ENCODE measurements around the gene LRMDA. TPM values are rescaled to one million over a fixed set of nuclear protein-coding genes. Genes with fewer than 3 reads are reported as not detected.
"Not testable (repeated sequence)": the region's sequence is repeated elsewhere in the genome, so short reads cannot be mapped to it uniquely, and the experiment has no call there.

The LRMDA gene
- total and polyA plus RNA-seq, 3 experiments from 2014 or later: not detected

- H3K27me3 Mint-ChIP-seq: no peaks in the 10 kb centered on the region
- H3K27ac Mint-ChIP-seq: no peak overlapping the region
- ChIA-PET POLR2A (no interaction called here), CTCF (no interaction called here)
- no peaks in the 10 kb centered on the region for H3K36me3 Mint-ChIP-seq
- Histone ChIP-seq H3K4me3 (ENCODE audit: low read length) (no peak overlapping the region), H3K36me3 (ENCODE audit: insufficient read depth, low read length) (no peaks in the 10 kb centered on the region), H3K4me1 (ENCODE audit: insufficient read depth, low read length) (no peaks in the 10 kb centered on the region), H3K9me3 (ENCODE audit: low read length) (no peaks in the 10 kb centered on the region), H3K27me3 (ENCODE audit: insufficient read depth, low read length, poor library complexity, severe bottlenecking) (no peaks in the 10 kb centered on the region), H3K27ac (ENCODE audit: low read depth, low read length) (no peak overlapping the region)
- H3K9me3 Mint-ChIP-seq: peaks cover 0 to 5% (median 2%) of the 10 kb centered on the region in 5 donors
- DNase-seq: no peak
- no peak overlapping the region for H3K4me3 Mint-ChIP-seq
- H3K4me1 Mint-ChIP-seq: no peaks in the 10 kb centered on the region
Measured at GRCh38 chr10:76051007-76051936, 619.8 kb downstream of the LRMDA start.

DNA sequence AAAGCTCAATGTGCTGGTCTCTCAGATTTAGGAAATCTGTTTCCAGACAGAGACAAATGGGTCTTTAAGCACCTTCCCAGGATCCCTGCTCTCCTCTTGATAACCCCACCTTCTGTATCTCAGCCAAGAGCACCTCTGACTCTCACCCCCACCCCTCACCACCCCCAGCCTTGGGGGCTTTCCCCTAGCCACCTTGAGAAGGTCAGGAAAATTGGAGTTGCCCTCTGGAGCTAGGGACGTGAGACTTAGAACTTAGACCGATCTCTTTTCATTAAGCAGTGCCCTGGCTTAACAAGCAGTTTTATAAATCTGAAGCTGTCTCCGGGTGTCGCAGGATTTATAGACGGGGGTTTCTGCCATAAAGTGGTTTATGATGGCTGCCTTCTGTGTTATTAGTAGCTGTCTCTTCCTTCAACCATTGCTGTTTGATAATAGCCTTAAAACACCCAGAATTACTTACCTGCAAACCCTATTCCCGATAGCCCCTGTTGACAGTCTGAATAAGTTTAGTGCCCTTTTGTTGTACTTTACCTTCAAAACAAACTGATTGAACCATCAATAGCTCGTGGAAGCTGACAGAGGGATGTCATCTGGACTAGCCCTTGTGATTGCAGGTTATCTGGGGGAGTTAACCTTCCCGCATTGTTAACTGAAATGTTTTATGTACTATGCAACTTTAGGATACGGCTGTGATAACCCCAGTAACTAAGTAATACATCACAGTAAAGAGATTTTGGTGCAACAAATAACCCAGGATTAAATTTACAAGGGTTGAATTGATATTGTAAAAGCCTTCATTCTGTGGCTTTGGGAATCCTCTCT, 621.5 kb downstream of the LRMDA start:
- ChIA-PET POLR2A (no interaction called here), CTCF (interaction anchor here (0.6 kb wide), 1 partner anchor 17 kb away, joined by 3 read pairs; no protein-coding TSS in a partner anchor)
- H3K9me3 Mint-ChIP-seq: peaks cover 2 to 5% (median 2%) of the 10 kb centered on the region in 5 donors
- no peaks in the 10 kb centered on the region for H3K27me3 Mint-ChIP-seq
- no peak overlapping the region for H3K27ac Mint-ChIP-seq
- Histone ChIP-seq H3K9me3 (ENCODE audit: low read length) (no peaks in the 10 kb centered on the region), H3K4me1 (ENCODE audit: insufficient read depth, low read length) (no peaks in the 10 kb centered on the region), H3K36me3 (ENCODE audit: insufficient read depth, low read length) (no peaks in the 10 kb centered on the region), H3K27ac (ENCODE audit: low read depth, low read length) (no peak overlapping the region), H3K27me3 (ENCODE audit: insufficient read depth, low read length, poor library complexity, severe bottlenecking) (no peaks in the 10 kb centered on the region), H3K4me3 (ENCODE audit: low read length) (no peak overlapping the region)
- DNase-seq: no peak
- no peaks in the 10 kb centered on the region for H3K36me3 Mint-ChIP-seq
- H3K4me3 Mint-ChIP-seq: no peak overlapping the region
- no peaks in the 10 kb centered on the region for H3K4me1 Mint-ChIP-seq

DNA sequence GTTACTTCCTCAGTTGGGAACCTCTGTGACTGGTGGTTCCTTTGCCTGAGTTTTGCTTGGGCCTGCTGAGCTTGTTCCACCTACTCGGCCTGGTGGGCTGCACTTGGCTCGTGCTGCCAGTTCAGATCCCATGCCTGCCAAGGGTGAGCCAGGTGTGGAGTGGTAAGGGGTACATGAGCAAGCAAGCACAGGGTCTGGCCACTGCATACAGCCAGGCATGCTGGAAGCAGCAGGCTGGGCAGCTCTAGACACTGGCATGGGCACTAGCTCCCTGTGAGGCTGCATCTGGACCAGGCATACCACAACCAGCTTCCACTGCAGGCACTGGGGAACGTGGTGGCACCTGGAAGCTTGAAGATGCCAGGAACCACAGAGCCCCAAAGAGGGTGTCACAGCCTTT, 624.0 kb downstream of the LRMDA start:
- ChIA-PET CTCF (no interaction called here), POLR2A (no interaction called here)
- no peaks in the 10 kb centered on the region for H3K4me1 Mint-ChIP-seq
- H3K36me3 ChIP-seq (ENCODE audit: insufficient read depth, low read length): no peaks in the 10 kb centered on the region
- no peak overlapping the region for H3K4me3 ChIP-seq (ENCODE audit: low read length)
- H3K27me3 ChIP-seq (ENCODE audit: insufficient read depth, low read length, poor library complexity, severe bottlenecking): no peaks in the 10 kb centered on the region
- H3K9me3 Mint-ChIP-seq: peaks cover 2 to 8% (median 2%) of the 10 kb centered on the region in 5 donors
- no peak overlapping the region for H3K27ac Mint-ChIP-seq
- no peaks in the 10 kb centered on the region for H3K9me3 ChIP-seq (ENCODE audit: low read length)
- H3K4me1 ChIP-seq (ENCODE audit: insufficient read depth, low read length): no peaks in the 10 kb centered on the region
- no peaks in the 10 kb centered on the region for H3K36me3 Mint-ChIP-seq
- H3K4me3 Mint-ChIP-seq: no peak overlapping the region
- DNase-seq: no peak
- no peaks in the 10 kb centered on the region for H3K27me3 Mint-ChIP-seq
- no peak overlapping the region for H3K27ac ChIP-seq (ENCODE audit: low read depth, low read length)

DNA sequence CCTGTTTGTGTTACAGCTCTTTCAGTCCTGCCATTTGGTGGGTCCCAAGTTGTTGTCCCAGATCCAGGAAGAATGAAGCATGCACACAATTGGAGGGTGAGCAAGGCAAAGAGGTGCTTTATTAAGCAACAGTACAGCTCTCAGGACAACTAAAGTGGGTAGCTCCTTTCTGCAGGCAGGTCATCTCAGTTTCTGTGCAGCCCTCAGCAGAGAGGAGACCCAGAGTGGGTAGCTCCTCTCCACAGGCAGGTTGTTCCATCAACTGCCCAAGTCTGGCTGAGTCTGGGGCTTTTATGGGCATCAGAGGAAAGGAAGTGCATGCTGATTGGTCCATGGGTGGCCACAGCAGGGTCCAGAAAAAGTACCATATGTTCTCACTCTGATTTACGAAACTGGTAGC, 624.5 kb downstream of the LRMDA start:
- Mint-ChIP-seq H3K27me3 (no peaks in the 10 kb centered on the region), H3K4me1 (no peaks in the 10 kb centered on the region), H3K9me3 (peaks cover 2 to 8% (median 2%) of the 10 kb centered on the region in 5 donors), H3K36me3 (no peaks in the 10 kb centered on the region), H3K4me3 (no peak overlapping the region), H3K27ac (no peak overlapping the region)
- Histone ChIP-seq H3K4me1 (ENCODE audit: insufficient read depth, low read length) (no peaks in the 10 kb centered on the region), H3K9me3 (ENCODE audit: low read length) (no peaks in the 10 kb centered on the region), H3K36me3 (ENCODE audit: insufficient read depth, low read length) (no peaks in the 10 kb centered on the region), H3K27ac (ENCODE audit: low read depth, low read length) (no peak overlapping the region), H3K4me3 (ENCODE audit: low read length) (no peak overlapping the region), H3K27me3 (ENCODE audit: insufficient read depth, low read length, poor library complexity, severe bottlenecking) (no peaks in the 10 kb centered on the region)
- DNase-seq: no peak
- ChIA-PET POLR2A (no interaction called here), CTCF (no interaction called here)

GRCh38 chr10:76060993-76061392, 629.6 kb downstream of the LRMDA start:
- H3K4me1 ChIP-seq (ENCODE audit: insufficient read depth, low read length); H3K27me3 ChIP-seq (ENCODE audit: insufficient read depth, low read length, poor library complexity, severe bottlenecking); H3K4me1 Mint-ChIP-seq; H3K9me3 ChIP-seq (ENCODE audit: low read length); H3K36me3 Mint-ChIP-seq; H3K27ac Mint-ChIP-seq; H3K27me3 Mint-ChIP-seq; CTCF ChIA-PET; H3K9me3 Mint-ChIP-seq; DNase-seq; H3K27ac ChIP-seq (ENCODE audit: low read depth, low read length); POLR2A ChIA-PET; H3K4me3 ChIP-seq (ENCODE audit: low read length); H3K36me3 ChIP-seq (ENCODE audit: insufficient read depth, low read length); H3K4me3 Mint-ChIP-seq: not testable (repeated sequence)

DNA sequence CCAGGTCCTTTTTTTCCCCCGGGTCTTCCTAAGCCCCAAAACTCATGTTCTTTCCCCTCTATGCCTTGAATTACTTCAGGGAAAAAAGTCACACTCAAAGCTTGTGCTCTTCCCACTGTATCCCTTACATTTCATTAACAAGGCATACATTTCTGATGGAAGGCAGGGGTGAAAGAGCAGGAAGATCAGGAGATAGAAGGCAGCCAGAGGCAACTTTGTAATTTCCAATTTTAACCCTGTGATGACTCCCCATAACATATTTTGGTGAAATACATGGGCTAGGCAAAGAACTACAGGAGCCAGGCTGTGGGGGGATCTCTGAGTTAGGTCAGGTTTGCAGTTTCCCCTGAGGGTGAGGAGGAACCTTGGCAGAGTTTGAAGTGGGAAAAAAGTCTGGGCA, 635.0 kb downstream of the LRMDA start:
- H3K36me3 Mint-ChIP-seq: no peaks in the 10 kb centered on the region
- H3K4me1 ChIP-seq (ENCODE audit: insufficient read depth, low read length): no peaks in the 10 kb centered on the region
- H3K36me3 ChIP-seq (ENCODE audit: insufficient read depth, low read length): no peaks in the 10 kb centered on the region
- H3K27ac Mint-ChIP-seq: no peak overlapping the region
- no peaks in the 10 kb centered on the region for H3K9me3 ChIP-seq (ENCODE audit: low read length)
- H3K4me1 Mint-ChIP-seq: no peaks in the 10 kb centered on the region
- H3K4me3 ChIP-seq (ENCODE audit: low read length): no peak overlapping the region
- no peak overlapping the region for H3K27ac ChIP-seq (ENCODE audit: low read depth, low read length)
- H3K9me3 Mint-ChIP-seq: no peaks in the 10 kb centered on the region
- no peaks in the 10 kb centered on the region for H3K27me3 Mint-ChIP-seq
- DNase-seq: no peak
- ChIA-PET CTCF (no interaction called here), POLR2A (no interaction called here)
- H3K27me3 ChIP-seq (ENCODE audit: insufficient read depth, low read length, poor library complexity, severe bottlenecking): no peaks in the 10 kb centered on the region
- H3K4me3 Mint-ChIP-seq: no peak overlapping the region

- Histone ChIP-seq H3K4me3 (ENCODE audit: low read length) (no peak overlapping the region), H3K36me3 (ENCODE audit: insufficient read depth, low read length) (no peaks in the 10 kb centered on the region), H3K4me1 (ENCODE audit: insufficient read depth, low read length) (no peaks in the 10 kb centered on the region), H3K9me3 (ENCODE audit: low read length) (no peaks in the 10 kb centered on the region), H3K27me3 (ENCODE audit: insufficient read depth, low read length, poor library complexity, severe bottlenecking) (no peaks in the 10 kb centered on the region), H3K27ac (ENCODE audit: low read depth, low read length) (no peak overlapping the region)
- ChIA-PET CTCF (no interaction called here), POLR2A (no interaction called here)
- Mint-ChIP-seq H3K4me1 (no peaks in the 10 kb centered on the region), H3K4me3 (no peak overlapping the region), H3K36me3 (no peaks in the 10 kb centered on the region), H3K9me3 (no peaks in the 10 kb centered on the region), H3K27ac (no peak overlapping the region), H3K27me3 (peaks cover 0 to under 1% of the 10 kb centered on the region in 2 donors)
- no peak for DNase-seq
Measured at GRCh38 chr10:76067447-76067846, 636.0 kb downstream of the LRMDA start.

GRCh38 chr10:76068856-76069255, 637.4 kb downstream of the LRMDA start:
- Mint-ChIP-seq H3K9me3 (no peaks in the 10 kb centered on the region), H3K4me1 (no peaks in the 10 kb centered on the region), H3K27ac (no peak overlapping the region), H3K27me3 (peaks cover 0 to 2% of the 10 kb centered on the region in 2 donors), H3K4me3 (no peak overlapping the region), H3K36me3 (no peaks in the 10 kb centered on the region)
- POLR2A ChIA-PET: no interaction called here
- H3K36me3 ChIP-seq (ENCODE audit: insufficient read depth, low read length): no peaks in the 10 kb centered on the region
- CTCF ChIA-PET: no interaction called here
- H3K4me3 ChIP-seq (ENCODE audit: low read length): no peak overlapping the region
- H3K27ac ChIP-seq (ENCODE audit: low read depth, low read length): no peak overlapping the region
- no peaks in the 10 kb centered on the region for H3K27me3 ChIP-seq (ENCODE audit: insufficient read depth, low read length, poor library complexity, severe bottlenecking)
- H3K4me1 ChIP-seq (ENCODE audit: insufficient read depth, low read length): no peaks in the 10 kb centered on the region
- DNase-seq: no peak
- no peaks in the 10 kb centered on the region for H3K9me3 ChIP-seq (ENCODE audit: low read length)

Data from CD8-positive, alpha-beta memory T cell (primary cell).